Measurements from ENCODE around the gene NELFE.

DNA sequence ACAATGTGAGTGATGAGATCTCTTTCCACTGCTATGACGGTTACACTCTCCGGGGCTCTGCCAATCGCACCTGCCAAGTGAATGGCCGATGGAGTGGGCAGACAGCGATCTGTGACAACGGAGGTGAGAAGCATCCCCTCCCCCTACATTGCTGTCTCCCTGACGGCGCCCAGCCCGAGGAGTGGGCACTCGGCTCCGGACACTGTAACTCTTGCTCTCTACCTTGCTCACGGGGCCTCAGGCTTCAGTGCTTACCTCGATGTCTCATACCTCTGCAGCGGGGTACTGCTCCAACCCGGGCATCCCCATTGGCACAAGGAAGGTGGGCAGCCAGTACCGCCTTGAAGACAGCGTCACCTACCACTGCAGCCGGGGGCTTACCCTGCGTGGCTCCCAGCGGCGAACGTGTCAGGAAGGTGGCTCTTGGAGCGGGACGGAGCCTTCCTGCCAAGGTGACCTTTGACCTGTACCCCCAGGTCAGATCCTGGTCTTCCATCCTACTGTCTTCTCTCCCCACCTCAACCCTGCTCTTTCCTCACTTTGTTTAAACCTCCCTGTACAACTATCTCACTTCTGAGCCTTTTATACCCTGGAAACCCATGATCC, 11.6 kb downstream of the NELFE start:
- TF ChIP-seq, protein P1, sequence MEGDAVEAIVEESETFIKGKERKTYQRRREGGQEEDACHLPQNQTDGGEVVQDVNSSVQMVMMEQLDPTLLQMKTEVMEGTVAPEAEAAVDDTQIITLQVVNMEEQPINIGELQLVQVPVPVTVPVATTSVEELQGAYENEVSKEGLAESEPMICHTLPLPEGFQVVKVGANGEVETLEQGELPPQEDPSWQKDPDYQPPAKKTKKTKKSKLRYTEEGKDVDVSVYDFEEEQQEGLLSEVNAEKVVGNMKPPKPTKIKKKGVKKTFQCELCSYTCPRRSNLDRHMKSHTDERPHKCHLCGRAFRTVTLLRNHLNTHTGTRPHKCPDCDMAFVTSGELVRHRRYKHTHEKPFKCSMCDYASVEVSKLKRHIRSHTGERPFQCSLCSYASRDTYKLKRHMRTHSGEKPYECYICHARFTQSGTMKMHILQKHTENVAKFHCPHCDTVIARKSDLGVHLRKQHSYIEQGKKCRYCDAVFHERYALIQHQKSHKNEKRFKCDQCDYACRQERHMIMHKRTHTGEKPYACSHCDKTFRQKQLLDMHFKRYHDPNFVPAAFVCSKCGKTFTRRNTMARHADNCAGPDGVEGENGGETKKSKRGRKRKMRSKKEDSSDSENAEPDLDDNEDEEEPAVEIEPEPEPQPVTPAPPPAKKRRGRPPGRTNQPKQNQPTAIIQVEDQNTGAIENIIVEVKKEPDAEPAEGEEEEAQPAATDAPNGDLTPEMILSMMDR (IDR thresholded peaks at IDR 0.05) = no peak
- TF ChIP-seq POLR2A (IDR thresholded peaks at IDR 0.05) = no peak
